H9 (cell line): ENCODE results near the gene PAK1IP1. TPM values are rescaled to one million over a fixed set of nuclear protein-coding genes. Genes with fewer than 3 reads are reported as not detected.

Experiments used
- DNase-seq: peaks from one replicate; pipeline ENCODE4 v3.0.0-alpha.2; 2017
- H2AFZ ChIP-seq: one replicate; pipeline ENCODE4 v1.6.1; 2013; ENCODE audit warnings: mild to moderate bottlenecking, low read length, control low read depth, moderate library complexity
- H2AK5ac ChIP-seq: 2 replicates; pipeline ENCODE4 v1.6.1; 2013; ENCODE audit warnings: low read length, control low read depth, mixed read lengths; ENCODE audit not compliant: insufficient read length
- H2BK120ac ChIP-seq: one replicate; pipeline ENCODE4 v1.6.1; 2013; ENCODE audit warnings: low read depth, mild to moderate bottlenecking, low read length, control low read depth, inconsistent platforms; ENCODE audit not compliant: poor library complexity, severe bottlenecking
- H2BK12ac ChIP-seq: 2 replicates; pipeline ENCODE4 v1.6.1; 2013; ENCODE audit warnings: low read length, control low read depth, mixed read lengths, low read depth; ENCODE audit not compliant: insufficient read length
- H2BK15ac ChIP-seq: 2 replicates; pipeline ENCODE4 v1.6.1; 2013; ENCODE audit warnings: low read depth, low read length, control low read depth
- H2BK20ac ChIP-seq: one replicate; pipeline ENCODE4 v1.6.1; 2013; ENCODE audit warnings: low read depth, mild to moderate bottlenecking, low read length, control low read depth, inconsistent platforms; ENCODE audit not compliant: poor library complexity, severe bottlenecking
- H2BK5ac ChIP-seq: 2 replicates; pipeline ENCODE4 v1.6.1; 2013; ENCODE audit warnings: low read length, control low read depth, mixed read lengths; ENCODE audit not compliant: insufficient read length
- H3K14ac ChIP-seq: 2 replicates; pipeline ENCODE4 v1.6.1; 2013; ENCODE audit warnings: low read length, control low read depth; ENCODE audit not compliant: insufficient read depth
- H3K18ac ChIP-seq: 2 replicates; pipeline ENCODE4 v1.6.1; 2013; ENCODE audit warnings: low read depth, mild to moderate bottlenecking, mixed read lengths, low read length, control low read depth; ENCODE audit not compliant: insufficient read length
- H3K23ac ChIP-seq: 2 replicates; pipeline ENCODE4 v1.6.1; 2013; ENCODE audit warnings: low read length, control low read depth, mixed read lengths, low read depth; ENCODE audit not compliant: insufficient read length
- H3K23me2 ChIP-seq: 2 replicates; pipeline ENCODE4 v1.6.1; 2013; ENCODE audit warnings: low read depth, mild to moderate bottlenecking, mixed read lengths, low read length, control low read depth; ENCODE audit not compliant: insufficient read length, poor library complexity, severe bottlenecking
- H3K27ac ChIP-seq: 2 replicates; pipeline ENCODE4 v1.5.1; 2013; ENCODE audit warnings: low read length, control low read depth, mixed read lengths, low read depth; ENCODE audit not compliant: insufficient read length
- H3K27me3 ChIP-seq: 2 replicates; pipeline ENCODE4 v1.6.1; 2013; ENCODE audit warnings: low read length, control low read depth, inconsistent platforms; ENCODE audit not compliant: insufficient read depth
- H3K4ac ChIP-seq: 2 replicates; pipeline ENCODE4 v1.6.1; 2013; ENCODE audit warnings: low read depth, mild to moderate bottlenecking, control low read depth, inconsistent platforms, low read length, moderate library complexity
- H3K4me1 ChIP-seq: 2 replicates; pipeline ENCODE4 v1.6.1; 2013; ENCODE audit warnings: low read length, control low read depth, inconsistent platforms; ENCODE audit not compliant: insufficient read depth
- H3K4me2 ChIP-seq: 2 replicates; pipeline ENCODE4 v1.6.1; 2013; ENCODE audit warnings: low read length, control low read depth, mixed read lengths; ENCODE audit not compliant: insufficient read length, insufficient read depth
- H3K56ac ChIP-seq: 2 replicates; pipeline ENCODE4 v1.6.1; 2013; ENCODE audit warnings: low read depth, mild to moderate bottlenecking, mixed read lengths, low read length, control low read depth; ENCODE audit not compliant: insufficient read length
- H3K79me1 ChIP-seq: 2 replicates; pipeline ENCODE4 v1.6.1; 2013; ENCODE audit warnings: low read depth, mild to moderate bottlenecking, moderate library complexity, low read length, control low read depth, inconsistent platforms; ENCODE audit not compliant: insufficient read depth, poor library complexity, severe bottlenecking
- H3K79me2 ChIP-seq: 2 replicates; pipeline ENCODE4 v1.6.1; 2013; ENCODE audit warnings: low read length, control low read depth, inconsistent platforms; ENCODE audit not compliant: insufficient read depth
- H3K9ac ChIP-seq: 2 replicates; pipeline ENCODE4 v1.6.1; 2013; ENCODE audit warnings: low read length, control low read depth, mixed read lengths; ENCODE audit not compliant: insufficient read length; ENCODE audit errors: extremely low read depth
- H3K9me3 ChIP-seq: one replicate; pipeline ENCODE4 v1.6.1; 2013; ENCODE audit warnings: low read depth, low read length, inconsistent platforms; ENCODE audit not compliant: control insufficient read depth
- H3T11ph ChIP-seq: one replicate; pipeline ENCODE4 v1.6.1; 2013; ENCODE audit warnings: mild to moderate bottlenecking, low read length, control low read depth, inconsistent platforms
- H4K20me1 ChIP-seq: one replicate; pipeline ENCODE4 v1.6.1; 2013; ENCODE audit not compliant: control insufficient read depth, insufficient read length, insufficient read depth
- H4K5ac ChIP-seq: 2 replicates; pipeline ENCODE4 v1.6.1; 2013; ENCODE audit warnings: low read depth, mild to moderate bottlenecking, mixed read lengths, low read length, control low read depth; ENCODE audit not compliant: insufficient read length
- H4K8ac ChIP-seq: replicated peaks from 2 replicates; pipeline ENCODE4 v1.6.1; 2013; ENCODE audit warnings: low read length, control low read depth, mixed read lengths, low read depth; ENCODE audit not compliant: insufficient read length
- H4K91ac ChIP-seq: 2 replicates; pipeline ENCODE4 v1.6.1; 2013; ENCODE audit warnings: low read depth, mild to moderate bottlenecking, moderate library complexity, mixed read lengths, low read length, control low read depth; ENCODE audit not compliant: insufficient read length
- H3K27ac Mint-ChIP-seq, 3 experiments: 2 replicates in 2 of 3; 3 replicates in 1 of 3; pipeline ENCODE4 v1.8.0; 2020 to 2021; ENCODE audit warnings: mixed read lengths in 3 of 3, mild to moderate bottlenecking in 1 of 3, moderate library complexity in 1 of 3
- H3K27me3 Mint-ChIP-seq: 2 replicates; pipeline ENCODE4 v1.8.0; 2021; ENCODE audit warnings: low read depth, mild to moderate bottlenecking, moderate library complexity, mixed read lengths
- H3K36me3 Mint-ChIP-seq, 3 experiments: 2 replicates in 2 of 3; 3 replicates in 1 of 3; pipeline ENCODE4 v1.8.0; 2020 to 2021; ENCODE audit warnings: low read depth in 3 of 3, mixed read lengths in 3 of 3; ENCODE audit not compliant: insufficient read depth in 1 of 3
- H3K4me1 Mint-ChIP-seq, 2 experiments: 2 replicates each; pipeline ENCODE4 v1.8.0; 2020; ENCODE audit warnings: mixed read lengths in 2 of 2
- H3K4me3 Mint-ChIP-seq, 2 experiments: 2 replicates in 1 of 2; 3 replicates in 1 of 2; pipeline ENCODE4 v1.8.0; 2020 to 2021; ENCODE audit warnings: mild to moderate bottlenecking in 2 of 2, mixed read lengths in 2 of 2, moderate library complexity in 1 of 2
- H3K9me3 Mint-ChIP-seq, 2 experiments: 2 replicates in 1 of 2; 3 replicates in 1 of 2; pipeline ENCODE4 v1.8.0; 2020; ENCODE audit warnings: mild to moderate bottlenecking in 2 of 2, mixed read lengths in 2 of 2, moderate library complexity in 1 of 2
- WGBS: extraction: QIAGEN DNeasy Blood & Tissue Kit; methylation state at CpG from one replicate; pipeline ENCODE4 v1.1.7; 2013; ENCODE audit warnings: missing lambda C conversion rate, low lambda C conversion rate, mixed read lengths; ENCODE audit not compliant: insufficient read length; ENCODE audit errors: extremely low coverage; 5-methylcytosine and 5-hydroxymethylcytosine counted together
- long read RNA-seq: library from polyadenylated mRNA; unstranded; transcript quantifications from one replicate; pipeline ENCODE4 v2.0.0, GENCODE V29; 2020
- total RNA-seq: library from RNA; stranded (reverse); gene quantifications from 2 replicates; pipeline ENCODE4 v1.2.1, GENCODE V29; 2021
- TF ChIP-seq, protein P1 (sequence below): fragments of 200-600 bp; sonication (generic); conservative IDR thresholded peaks from 3 replicates; pipeline ENCODE4 v1.8.0; 2021; ENCODE audit warnings: antibody characterized with exemption, mild to moderate bottlenecking

PAK1IP1 gene, protein sequence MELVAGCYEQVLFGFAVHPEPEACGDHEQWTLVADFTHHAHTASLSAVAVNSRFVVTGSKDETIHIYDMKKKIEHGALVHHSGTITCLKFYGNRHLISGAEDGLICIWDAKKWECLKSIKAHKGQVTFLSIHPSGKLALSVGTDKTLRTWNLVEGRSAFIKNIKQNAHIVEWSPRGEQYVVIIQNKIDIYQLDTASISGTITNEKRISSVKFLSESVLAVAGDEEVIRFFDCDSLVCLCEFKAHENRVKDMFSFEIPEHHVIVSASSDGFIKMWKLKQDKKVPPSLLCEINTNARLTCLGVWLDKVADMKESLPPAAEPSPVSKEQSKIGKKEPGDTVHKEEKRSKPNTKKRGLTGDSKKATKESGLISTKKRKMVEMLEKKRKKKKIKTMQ
- 43.6 and 44.8 TPM in 2 replicates for total RNA-seq
- long read RNA-seq, transcript PAK1IP1-201 (10 exons, 1,800 nt): major isoform, 150 of 233 reads
- long read RNA-seq, partial matches to known transcripts: 5 of 233 reads
- long read RNA-seq, other reads (novel, unspliced or antisense): 78 of 233 reads

DNA sequence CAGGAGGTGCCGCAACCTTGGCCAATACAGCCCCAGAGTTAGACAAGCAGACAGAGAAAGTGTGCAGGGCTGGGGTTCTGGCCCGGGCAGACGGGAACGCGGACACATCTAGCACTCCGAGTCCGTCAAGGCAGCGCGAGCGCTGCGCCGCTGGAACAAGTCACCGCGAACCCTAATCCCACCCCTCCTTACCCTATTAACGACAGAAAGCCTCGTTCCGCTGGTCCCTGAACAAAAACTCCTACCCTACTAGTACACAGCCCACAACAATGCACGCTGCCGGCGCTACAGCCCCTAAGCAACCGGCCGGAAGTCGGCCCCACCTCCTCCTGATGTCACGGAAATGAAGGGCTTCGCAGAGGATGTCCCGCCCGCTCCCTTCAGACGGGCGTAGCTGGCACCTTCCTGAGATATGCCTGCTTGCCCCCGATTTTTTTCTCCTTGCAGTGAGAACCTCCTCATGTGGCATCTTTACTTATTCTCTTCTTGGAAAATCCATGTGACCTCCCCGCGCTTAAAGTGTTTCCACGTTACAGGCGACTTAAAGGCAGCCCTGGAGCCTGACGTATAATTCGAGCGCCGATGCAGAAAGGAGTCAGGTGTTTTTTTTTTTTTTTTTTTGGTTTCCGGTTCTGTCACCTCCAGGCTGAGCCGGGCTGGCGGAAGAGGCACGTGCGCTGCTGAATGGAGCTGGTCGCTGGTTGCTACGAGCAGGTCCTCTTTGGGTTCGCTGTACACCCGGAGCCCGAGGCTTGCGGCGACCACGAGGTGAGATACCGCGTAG lies at the start of gene PAK1IP1, which contains the start of gene C6orf52:
TSS of gene PAK1IP1 (plus strand) at position 671 of the 784 bp plus-strand sequence. CDS start at position 685, 14 bp downstream.
TSS of gene C6orf52 (minus strand) at position 315 of the 784 bp plus-strand sequence. CDS start 7,066 bp downstream, outside the sequence.
- peak within 1 kb of the TSS; percentile 82; the same call in 1 of the 2 replicates for H3K14ac ChIP-seq
- H3K4me1 ChIP-seq: peaks cover 4% of the 10 kb centered on the region; the same call in 1 of the 2 replicates
- no peak within 1 kb of the TSS for H3K23ac ChIP-seq
- H2BK120ac ChIP-seq: no peak within 1 kb of the TSS
- no peak within 1 kb of the TSS for H4K91ac ChIP-seq
- H3K23me2 ChIP-seq: no peaks in the 10 kb centered on the region
- peaks cover 2% of the 10 kb centered on the region for H3K79me1 ChIP-seq
- H3K4ac ChIP-seq: no peak within 1 kb of the TSS; the same call in 1 of the 2 replicates
- H3K27me3 Mint-ChIP-seq: no peaks in the 10 kb centered on the region
- H3K56ac ChIP-seq: no peak within 1 kb of the TSS
- H2BK20ac ChIP-seq: no peak within 1 kb of the TSS
- no peak within 1 kb of the TSS for H2AFZ ChIP-seq
- peaks cover 40 to 41% of the 10 kb centered on the region in 2 experiments for H3K4me1 Mint-ChIP-seq
- H3K4me3 Mint-ChIP-seq: peak within 1 kb of the TSS; percentile 97 to 98
- peaks cover 16 to 38% (median 25%) of the 10 kb centered on the region in 3 experiments for H3K36me3 Mint-ChIP-seq
- H4K8ac ChIP-seq: no peak within 1 kb of the TSS
- no peak within 1 kb of the TSS for H3T11ph ChIP-seq
- peak within 1 kb of the TSS; percentile 56 for H3K27ac ChIP-seq
- H2BK12ac ChIP-seq: no peak within 1 kb of the TSS
- no CpG with 5 or more reads among the region's 53 CpGs for WGBS
- peak within 1 kb of the TSS; percentile 2 for H2BK5ac ChIP-seq
- H4K20me1 ChIP-seq: no peaks in the 10 kb centered on the region
- peak within 1 kb of the TSS; percentile 96 for H3K4me2 ChIP-seq
- no peaks in the 10 kb centered on the region for H3K9me3 ChIP-seq
- peaks cover 28% of the 10 kb centered on the region; the same call in 1 of the 2 replicates for H3K79me2 ChIP-seq
- H3K9me3 Mint-ChIP-seq: no peaks in the 10 kb centered on the region; a peak in 1 of 5 replicates
- H3K18ac ChIP-seq: peak within 1 kb of the TSS; percentile 78
- TF ChIP-seq, protein P1, sequence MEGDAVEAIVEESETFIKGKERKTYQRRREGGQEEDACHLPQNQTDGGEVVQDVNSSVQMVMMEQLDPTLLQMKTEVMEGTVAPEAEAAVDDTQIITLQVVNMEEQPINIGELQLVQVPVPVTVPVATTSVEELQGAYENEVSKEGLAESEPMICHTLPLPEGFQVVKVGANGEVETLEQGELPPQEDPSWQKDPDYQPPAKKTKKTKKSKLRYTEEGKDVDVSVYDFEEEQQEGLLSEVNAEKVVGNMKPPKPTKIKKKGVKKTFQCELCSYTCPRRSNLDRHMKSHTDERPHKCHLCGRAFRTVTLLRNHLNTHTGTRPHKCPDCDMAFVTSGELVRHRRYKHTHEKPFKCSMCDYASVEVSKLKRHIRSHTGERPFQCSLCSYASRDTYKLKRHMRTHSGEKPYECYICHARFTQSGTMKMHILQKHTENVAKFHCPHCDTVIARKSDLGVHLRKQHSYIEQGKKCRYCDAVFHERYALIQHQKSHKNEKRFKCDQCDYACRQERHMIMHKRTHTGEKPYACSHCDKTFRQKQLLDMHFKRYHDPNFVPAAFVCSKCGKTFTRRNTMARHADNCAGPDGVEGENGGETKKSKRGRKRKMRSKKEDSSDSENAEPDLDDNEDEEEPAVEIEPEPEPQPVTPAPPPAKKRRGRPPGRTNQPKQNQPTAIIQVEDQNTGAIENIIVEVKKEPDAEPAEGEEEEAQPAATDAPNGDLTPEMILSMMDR: no peak
- no peak within 1 kb of the TSS for H2BK15ac ChIP-seq
- H4K5ac ChIP-seq: no peak within 1 kb of the TSS
- peak within 1 kb of the TSS; percentile 94 for H3K9ac ChIP-seq
- no peaks in the 10 kb centered on the region for H3K27me3 ChIP-seq
- DNase-seq: peak; percentile 93
- no peak within 1 kb of the TSS for H2AK5ac ChIP-seq
- H3K27ac Mint-ChIP-seq: peak within 1 kb of the TSS; percentile 100
